Measurements from ENCODE around the gene GATA5.

DNA sequence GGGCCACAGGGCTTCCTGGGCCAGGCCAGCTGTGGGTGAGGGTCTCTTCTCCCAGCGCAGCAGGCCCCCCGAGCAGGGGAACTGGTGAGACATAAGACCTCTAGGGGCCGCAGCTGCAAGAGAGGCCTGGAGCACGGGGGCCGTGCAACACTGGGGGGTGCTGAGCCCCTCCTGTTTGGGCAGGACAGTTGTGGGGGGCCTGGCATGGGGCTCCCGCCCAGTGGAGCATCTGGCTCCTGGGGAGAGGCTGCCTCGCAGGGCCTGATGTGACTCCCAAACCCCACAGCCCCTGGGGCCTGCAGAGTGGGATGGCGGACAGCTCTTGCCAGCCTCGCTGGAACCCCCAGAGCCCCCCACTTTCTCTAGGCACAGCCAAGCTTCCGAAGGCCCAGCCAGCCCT lies 16.9 kb upstream of the GATA5 start:
- TF ChIP-seq, protein P1, sequence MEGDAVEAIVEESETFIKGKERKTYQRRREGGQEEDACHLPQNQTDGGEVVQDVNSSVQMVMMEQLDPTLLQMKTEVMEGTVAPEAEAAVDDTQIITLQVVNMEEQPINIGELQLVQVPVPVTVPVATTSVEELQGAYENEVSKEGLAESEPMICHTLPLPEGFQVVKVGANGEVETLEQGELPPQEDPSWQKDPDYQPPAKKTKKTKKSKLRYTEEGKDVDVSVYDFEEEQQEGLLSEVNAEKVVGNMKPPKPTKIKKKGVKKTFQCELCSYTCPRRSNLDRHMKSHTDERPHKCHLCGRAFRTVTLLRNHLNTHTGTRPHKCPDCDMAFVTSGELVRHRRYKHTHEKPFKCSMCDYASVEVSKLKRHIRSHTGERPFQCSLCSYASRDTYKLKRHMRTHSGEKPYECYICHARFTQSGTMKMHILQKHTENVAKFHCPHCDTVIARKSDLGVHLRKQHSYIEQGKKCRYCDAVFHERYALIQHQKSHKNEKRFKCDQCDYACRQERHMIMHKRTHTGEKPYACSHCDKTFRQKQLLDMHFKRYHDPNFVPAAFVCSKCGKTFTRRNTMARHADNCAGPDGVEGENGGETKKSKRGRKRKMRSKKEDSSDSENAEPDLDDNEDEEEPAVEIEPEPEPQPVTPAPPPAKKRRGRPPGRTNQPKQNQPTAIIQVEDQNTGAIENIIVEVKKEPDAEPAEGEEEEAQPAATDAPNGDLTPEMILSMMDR (IDR thresholded peaks at IDR 0.05) = no peak
- no peak for TF ChIP-seq POLR2A (IDR thresholded peaks at IDR 0.05)

Data from uterus (tissue), 2 donors.